PFSK-1 (cell line): ENCODE data around the gene STON2. TPM values are rescaled to one million over a fixed set of nuclear protein-coding genes. Genes with fewer than 3 reads are reported as not detected.

Experiments used
- FOXP2 ChIP-seq: optimal IDR thresholded peaks from 2 replicates; pipeline ENCODE3; 2011; ENCODE audit warnings: borderline replicate concordance, control low read depth, inconsistent platforms; ENCODE audit not compliant: insufficient read depth; ENCODE audit errors: extremely low read length, extremely low read depth
- POLR2AphosphoS5 ChIP-seq: IDR thresholded peaks from 2 replicates; pipeline ENCODE4 v1.6.1; 2012; ENCODE audit warnings: low read depth, mild to moderate bottlenecking, control low read depth, low read length, moderate library complexity
- REST ChIP-seq, 2 experiments: IDR thresholded peaks; 2 replicates each; pipeline versions ENCODE4 v1.6.1 to v1.8.0; 2011 to 2012; ENCODE audit warnings: low read depth in 2 of 2, low read length in 2 of 2, control low read depth in 1 of 2, inconsistent platforms in 1 of 2, mild to moderate bottlenecking in 1 of 2, moderate library complexity in 1 of 2; ENCODE audit not compliant: insufficient read depth in 1 of 2
- SIN3A ChIP-seq: IDR thresholded peaks from 2 replicates; pipeline ENCODE4 v1.6.1; 2012; ENCODE audit warnings: mild to moderate bottlenecking, low read length, moderate library complexity, borderline replicate concordance; ENCODE audit not compliant: insufficient read depth
- TAF1 ChIP-seq: IDR thresholded peaks from 2 replicates; pipeline ENCODE4 v1.6.1; 2012; ENCODE audit warnings: low read length, control low read depth, borderline replicate concordance; ENCODE audit not compliant: insufficient read depth
- polyA plus RNA-seq: library from polyadenylated mRNA; unstranded; fragments of >200 nt; gene quantifications from one replicate; pipeline ENCODE4 v1.2.1, GENCODE V29; 2012; ENCODE audit warnings: low read depth, missing spikeins; ENCODE audit not compliant: insufficient read length

Gene STON2
- not detected for polyA plus RNA-seq

- no peak for TF ChIP-seq FOXP2
- TF ChIP-seq POLR2AphosphoS5: no peak
- TF ChIP-seq SIN3A: no peak
These were observed at the start of gene STON2 for GRCh38 chr14:81400202-81400678. TSS of gene STON2 (minus strand) at chr14:81400324. CDS start at chr14:81398382, 1,942 bp downstream.

GRCh38 chr14:81449576-81449975 lies 49.5 kb upstream of the STON2 start:
- TF ChIP-seq SIN3A (no peak), POLR2AphosphoS5 (no peak)

GRCh38 chr14:81449114-81449513 lies 49.0 kb upstream of the STON2 start:
- TF ChIP-seq FOXP2: no peak
- TF ChIP-seq POLR2AphosphoS5: no peak
- no peak for TF ChIP-seq REST (IDR thresholded peaks at IDR 0.05; ENCODE audit: insufficient read depth in 1 of 2, low read depth in 2 of 2, low read length in 2 of 2)
- no peak for TF ChIP-seq SIN3A
- TF ChIP-seq TAF1: no peak

- no peak for TF ChIP-seq TAF1
- TF ChIP-seq REST (IDR thresholded peaks at IDR 0.05; ENCODE audit: insufficient read depth in 1 of 2, low read depth in 2 of 2, low read length in 2 of 2): no peak
- TF ChIP-seq POLR2AphosphoS5: no peak
- no peak for TF ChIP-seq SIN3A
- TF ChIP-seq FOXP2: no peak
These were observed 47.1 kb upstream of the STON2 start for GRCh38 chr14:81447021-81447764.

- TF ChIP-seq POLR2AphosphoS5 (no peak), FOXP2 (no peak), REST (IDR thresholded peaks at IDR 0.05; ENCODE audit: insufficient read depth in 1 of 2, low read depth in 2 of 2, low read length in 2 of 2) (no peak), TAF1 (no peak), SIN3A (no peak)
These were observed 46.3 kb upstream of the STON2 start for GRCh38 chr14:81446279-81447007.
